Prostate gland (tissue), 2 donors: ENCODE results near the gene TOGARAM2.

ENCODE experiments used
- POLR2A ChIP-seq: fragments of 450-650 bp; IDR thresholded peaks from one replicate; pipeline ENCODE4 v1.6.1; 2016; ENCODE audit warnings: antibody characterized with exemption, mild to moderate bottlenecking
- POLR2AphosphoS5 ChIP-seq: sonication (generic); formaldehyde crosslinking; IDR thresholded peaks from one replicate; pipeline ENCODE4 v1.6.1; 2017; ENCODE audit warnings: antibody characterized with exemption
- TF ChIP-seq, protein P1 (sequence below), 4 experiments: fragments of 200-600 bp in 2 of 4; fragments of 450-650 bp in 2 of 4; sonication (generic) in 2 of 4; IDR thresholded peaks; 1 replicate in 3 of 4; 2 replicates in 1 of 4; pipeline ENCODE4 v1.5.1; 2016 to 2019; ENCODE audit warnings: antibody characterized with exemption in 4 of 4, mild to moderate bottlenecking in 2 of 4, moderate library complexity in 2 of 4

DNA sequence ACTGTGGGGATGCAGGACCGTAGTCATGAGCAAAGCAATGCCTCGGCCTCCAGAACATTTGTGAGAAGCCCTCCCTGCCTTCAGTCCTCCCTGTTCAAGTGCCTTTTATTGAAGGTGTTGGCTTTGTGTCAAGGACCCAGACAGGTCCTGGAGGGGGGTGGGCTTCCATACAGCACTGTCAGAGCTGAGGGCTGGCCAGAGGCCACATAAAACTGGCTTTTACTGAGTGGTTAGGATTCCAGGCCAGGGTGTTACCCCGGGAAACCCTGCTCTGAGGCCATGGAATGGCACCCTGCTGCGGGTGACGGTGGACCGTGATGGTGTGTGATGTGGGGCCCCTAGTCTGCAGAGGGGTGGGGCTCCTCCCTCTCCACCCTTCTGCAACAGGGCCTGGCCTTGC lies 41.6 kb downstream of the TOGARAM2 start:
- TF ChIP-seq POLR2A (no peak), POLR2AphosphoS5 (no peak)
- TF ChIP-seq, protein P1, sequence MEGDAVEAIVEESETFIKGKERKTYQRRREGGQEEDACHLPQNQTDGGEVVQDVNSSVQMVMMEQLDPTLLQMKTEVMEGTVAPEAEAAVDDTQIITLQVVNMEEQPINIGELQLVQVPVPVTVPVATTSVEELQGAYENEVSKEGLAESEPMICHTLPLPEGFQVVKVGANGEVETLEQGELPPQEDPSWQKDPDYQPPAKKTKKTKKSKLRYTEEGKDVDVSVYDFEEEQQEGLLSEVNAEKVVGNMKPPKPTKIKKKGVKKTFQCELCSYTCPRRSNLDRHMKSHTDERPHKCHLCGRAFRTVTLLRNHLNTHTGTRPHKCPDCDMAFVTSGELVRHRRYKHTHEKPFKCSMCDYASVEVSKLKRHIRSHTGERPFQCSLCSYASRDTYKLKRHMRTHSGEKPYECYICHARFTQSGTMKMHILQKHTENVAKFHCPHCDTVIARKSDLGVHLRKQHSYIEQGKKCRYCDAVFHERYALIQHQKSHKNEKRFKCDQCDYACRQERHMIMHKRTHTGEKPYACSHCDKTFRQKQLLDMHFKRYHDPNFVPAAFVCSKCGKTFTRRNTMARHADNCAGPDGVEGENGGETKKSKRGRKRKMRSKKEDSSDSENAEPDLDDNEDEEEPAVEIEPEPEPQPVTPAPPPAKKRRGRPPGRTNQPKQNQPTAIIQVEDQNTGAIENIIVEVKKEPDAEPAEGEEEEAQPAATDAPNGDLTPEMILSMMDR (IDR thresholded peaks at IDR 0.05), result no peak
